Endothelial cell of coronary artery (primary cell): ENCODE data around the gene VPS54. TPM values are rescaled to one million over a fixed set of nuclear protein-coding genes. Genes with fewer than 3 reads are reported as not detected.

Source experiments
- total RNA-seq: library from RNA; depleted of rRNA; stranded (reverse); fragments of >200 nt; gene quantifications from 2 replicates; pipeline ENCODE4 v1.2.3, GENCODE V29; 2014

VPS54 gene, protein sequence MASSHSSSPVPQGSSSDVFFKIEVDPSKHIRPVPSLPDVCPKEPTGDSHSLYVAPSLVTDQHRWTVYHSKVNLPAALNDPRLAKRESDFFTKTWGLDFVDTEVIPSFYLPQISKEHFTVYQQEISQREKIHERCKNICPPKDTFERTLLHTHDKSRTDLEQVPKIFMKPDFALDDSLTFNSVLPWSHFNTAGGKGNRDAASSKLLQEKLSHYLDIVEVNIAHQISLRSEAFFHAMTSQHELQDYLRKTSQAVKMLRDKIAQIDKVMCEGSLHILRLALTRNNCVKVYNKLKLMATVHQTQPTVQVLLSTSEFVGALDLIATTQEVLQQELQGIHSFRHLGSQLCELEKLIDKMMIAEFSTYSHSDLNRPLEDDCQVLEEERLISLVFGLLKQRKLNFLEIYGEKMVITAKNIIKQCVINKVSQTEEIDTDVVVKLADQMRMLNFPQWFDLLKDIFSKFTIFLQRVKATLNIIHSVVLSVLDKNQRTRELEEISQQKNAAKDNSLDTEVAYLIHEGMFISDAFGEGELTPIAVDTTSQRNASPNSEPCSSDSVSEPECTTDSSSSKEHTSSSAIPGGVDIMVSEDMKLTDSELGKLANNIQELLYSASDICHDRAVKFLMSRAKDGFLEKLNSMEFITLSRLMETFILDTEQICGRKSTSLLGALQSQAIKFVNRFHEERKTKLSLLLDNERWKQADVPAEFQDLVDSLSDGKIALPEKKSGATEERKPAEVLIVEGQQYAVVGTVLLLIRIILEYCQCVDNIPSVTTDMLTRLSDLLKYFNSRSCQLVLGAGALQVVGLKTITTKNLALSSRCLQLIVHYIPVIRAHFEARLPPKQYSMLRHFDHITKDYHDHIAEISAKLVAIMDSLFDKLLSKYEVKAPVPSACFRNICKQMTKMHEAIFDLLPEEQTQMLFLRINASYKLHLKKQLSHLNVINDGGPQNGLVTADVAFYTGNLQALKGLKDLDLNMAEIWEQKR
- 13.7 and 19.0 TPM in 2 replicates for total RNA-seq

DNA sequence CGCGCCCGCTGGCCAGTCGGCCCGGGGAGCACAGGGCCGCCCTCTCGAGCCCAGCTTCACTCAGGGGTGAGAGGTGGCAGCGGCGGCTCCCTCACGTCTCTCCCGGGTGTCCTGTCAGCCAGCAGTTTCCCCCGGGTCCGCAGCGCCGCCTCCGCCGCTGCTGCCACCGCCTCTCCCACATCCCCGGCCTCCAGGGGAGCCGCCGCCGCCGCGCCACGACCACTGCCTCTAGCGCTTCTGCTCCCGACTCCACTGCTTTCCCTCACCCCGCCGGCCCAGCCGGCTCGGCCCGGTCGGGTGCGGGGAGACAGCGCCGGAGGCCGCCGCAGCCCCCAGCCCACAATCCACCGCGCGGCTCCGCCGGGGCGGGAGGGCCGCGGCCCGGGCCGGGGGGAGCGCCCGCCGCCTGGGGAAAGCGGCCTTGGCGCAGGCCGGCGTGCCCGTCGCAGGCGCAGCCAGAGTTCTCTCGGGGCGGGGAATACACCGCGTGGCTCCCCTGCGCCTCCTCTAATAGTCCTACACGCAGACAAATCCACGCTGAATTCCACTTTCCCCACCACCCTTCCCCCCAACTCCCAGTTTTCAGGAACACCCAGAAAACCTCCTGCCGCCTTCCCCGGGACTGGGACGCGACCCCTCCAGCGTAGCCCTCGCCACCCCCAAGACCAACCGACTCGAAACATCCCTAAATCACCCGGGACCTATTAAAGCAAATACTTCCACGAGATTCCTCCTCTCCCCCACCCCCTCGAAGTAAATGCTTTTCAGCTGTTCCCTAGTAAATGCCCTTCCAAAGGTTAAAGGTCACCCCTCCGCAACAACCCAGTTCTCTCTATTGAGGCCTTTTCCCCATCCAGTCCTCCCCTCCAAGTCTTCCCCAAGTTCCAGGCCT lies at the start of gene VPS54:
Gene VPS54 (minus strand): TSS at position 346 of the 892 bp plus-strand sequence. CDS start 35,429 bp downstream, outside the sequence.

Other genes with a start within 250 kb of the VPS54 start
- gene UGP2, start 177.5 kb downstream of the VPS54 start, total RNA-seq: 44.6 and 54.1 TPM in 2 replicates
- 17.3 and 26.4 TPM in 2 replicates for gene PELI1, start 125.0 kb upstream of the VPS54 start, total RNA-seq